Ovary (tissue), 3 donors: ENCODE measurements around the gene CLIC3.

Source experiments
- CTCF ChIP-seq, 3 donors: fragments of 450-650 bp in 2 of 3; fragments of 200-600 bp in 1 of 3; IDR thresholded peaks; one replicate each; pipeline versions ENCODE4 v1.5.1 to v1.8.0; 2016 to 2022; ENCODE audit warnings: antibody characterized with exemption in 3 of 3, mild to moderate bottlenecking in 1 of 3
- EP300 ChIP-seq: sonication (generic); formaldehyde crosslinking; IDR thresholded peaks from one replicate; pipeline ENCODE4 v1.6.1; 2017; ENCODE audit warnings: antibody characterized with exemption
- donor health status: DM: no; HTN: no; CAD: no.

- TF ChIP-seq CTCF (IDR thresholded peaks at IDR 0.05) (no peak), EP300 (no peak)
These were observed 17.4 kb downstream of the CLIC3 start for GRCh38 chr9:136978865-136979544.
